Endothelial cell of umbilical vein (primary cell): ENCODE results near the gene GDA. TPM values are rescaled to one million over a fixed set of nuclear protein-coding genes. Genes with fewer than 3 reads are reported as not detected.

Experiments used
- BruUV-seq: library from RNA; stranded (reverse); fragments of 400-500 nt; replicated peaks from 2 replicates; lab custom pipeline; 2021; lab: Mats Ljungman, UMichigan
- CTCF ChIA-PET: fragments of 300-600, 350-600 bp; sonication (Branson Sonifier 250); formaldehyde crosslinking; loops from one replicate; lab custom pipeline; 2021; ENCODE audit warnings: antibody characterized with exemption, inconsistent platforms; lab: Charles Lee
- POLR2A ChIA-PET: fragments of 300-600, 350-600 bp; sonication (Branson Sonifier 250); formaldehyde crosslinking; loops from one replicate; lab custom pipeline; 2021; ENCODE audit warnings: antibody characterized with exemption, inconsistent platforms; lab: Charles Lee
- DNase-seq: peaks from one replicate; pipeline ENCODE4 v3.0.0-alpha.2; 2011; ENCODE audit warnings: low read depth, low spot score
- FAIRE-seq: peaks from 2 replicates; lab custom pipeline; 2011; peaks lifted over from hg19 to GRCh38; lab: Jason Lieb, UNC
- H2AFZ ChIP-seq: 2 replicates; pipeline ENCODE4 v1.6.0; 2012; ENCODE audit warnings: low read depth, low read length, control low read depth, inconsistent platforms
- H3K27ac ChIP-seq: 2 replicates; pipeline ENCODE4 v1.5.1; 2011; ENCODE audit warnings: low read depth, mild to moderate bottlenecking, control low read depth, low read length, moderate library complexity; ENCODE audit not compliant: insufficient read depth
- H3K27me3 ChIP-seq, 2 experiments: 2 replicates each; pipeline versions ENCODE4 v1.6.0 to v1.6.1; 2011; ENCODE audit warnings: low read length in 2 of 2, mixed read lengths in 1 of 2; ENCODE audit not compliant: control insufficient read depth in 2 of 2, insufficient read depth in 2 of 2
- H3K36me3 ChIP-seq, 2 experiments: 2 replicates in 1 of 2; 3 replicates in 1 of 2; pipeline ENCODE4 v1.5.1; 2011; ENCODE audit warnings: low read length in 2 of 2, mild to moderate bottlenecking in 1 of 2, moderate library complexity in 1 of 2; ENCODE audit not compliant: control insufficient read depth in 2 of 2, insufficient read depth in 2 of 2; ENCODE audit errors: extremely low read depth in 1 of 2
- H3K4me1 ChIP-seq: 3 replicates; pipeline ENCODE4 v1.5.1; 2011; ENCODE audit warnings: mild to moderate bottlenecking, low read length; ENCODE audit not compliant: control insufficient read depth, insufficient read depth; ENCODE audit errors: extremely low read depth
- H3K4me2 ChIP-seq: 2 replicates; pipeline ENCODE4 v1.6.1; 2011; ENCODE audit warnings: low read length, control low read depth, mixed read lengths; ENCODE audit not compliant: insufficient read depth
- H3K4me3 ChIP-seq, 3 experiments: fragments of 200-600 bp in 1 of 3; sonication (generic), shearing (Covaris generic) in 1 of 3; replicated peaks in 1 of 3; 2 replicates each; pipeline ENCODE4 v1.5.1; 2011 to 2016; ENCODE audit warnings: control low read depth in 3 of 3, low read length in 3 of 3, mild to moderate bottlenecking in 2 of 3, inconsistent platforms in 1 of 3, low read depth in 1 of 3, moderate library complexity in 1 of 3; ENCODE audit not compliant: insufficient read depth in 1 of 3
- H3K79me2 ChIP-seq: 2 replicates; pipeline ENCODE4 v1.6.0; 2012; ENCODE audit warnings: low read length, inconsistent platforms; ENCODE audit not compliant: control insufficient read depth, insufficient read depth
- H3K9ac ChIP-seq: replicated peaks from 2 replicates; pipeline ENCODE3; 2011; ENCODE audit warnings: low read length, control low read depth; ENCODE audit not compliant: insufficient read depth; ENCODE audit errors: extremely low read depth
- H3K9me1 ChIP-seq: replicated peaks from 3 replicates; pipeline ENCODE4 v1.6.0; 2011; ENCODE audit warnings: mild to moderate bottlenecking, low read length; ENCODE audit not compliant: control insufficient read depth, insufficient read depth; ENCODE audit errors: extremely low read depth
- H3K9me3 ChIP-seq: replicated peaks from 2 replicates; pipeline ENCODE4 v1.5.1; 2012; ENCODE audit warnings: low read length, inconsistent platforms; ENCODE audit not compliant: control insufficient read depth, insufficient read depth
- H4K20me1 ChIP-seq: replicated peaks from 2 replicates; pipeline ENCODE3; 2011; ENCODE audit warnings: mild to moderate bottlenecking, low read length; ENCODE audit not compliant: control insufficient read depth, insufficient read depth; ENCODE audit errors: extremely low read depth
- EZH2 ChIP-seq: IDR thresholded peaks from 2 replicates; pipeline ENCODE4 v1.6.1; 2012; ENCODE audit warnings: borderline replicate concordance, low read depth, mild to moderate bottlenecking, moderate library complexity, low read length, inconsistent platforms; ENCODE audit not compliant: severe bottlenecking
- FOS ChIP-seq: IDR thresholded peaks from 2 replicates; pipeline ENCODE4 v1.6.1; 2011; ENCODE audit warnings: mild to moderate bottlenecking, low read length, moderate library complexity, borderline replicate concordance; ENCODE audit not compliant: insufficient read depth
- GATA2 ChIP-seq: IDR thresholded peaks from 2 replicates; pipeline ENCODE4 v1.7.0; 2011; ENCODE audit warnings: low read depth, mild to moderate bottlenecking, moderate library complexity, mixed read lengths, low read length; ENCODE audit not compliant: insufficient read length, insufficient read depth
- MYC ChIP-seq: IDR thresholded peaks from one replicate; pipeline ENCODE4 v1.6.1; 2011; ENCODE audit warnings: mild to moderate bottlenecking, low read depth, low read length
- POLR2A ChIP-seq: IDR thresholded peaks from 2 replicates; pipeline ENCODE4 v1.6.1; 2012; ENCODE audit warnings: low read depth, mild to moderate bottlenecking, control low read depth, low read length
- POLR2AphosphoS5 ChIP-seq: IDR thresholded peaks from 2 replicates; pipeline ENCODE4 v1.6.1; 2012; ENCODE audit warnings: low read depth, mild to moderate bottlenecking, control low read depth, low read length, moderate library complexity; ENCODE audit not compliant: insufficient read depth
- dilution Hi-C: fragments of 300-500 bp; cut with MboI; formaldehyde crosslinking; loops from one replicate; pipeline ENCODE4 v1.15.0; 2019; ENCODE audit warnings: low sequenced_read_pairs; ENCODE audit not compliant: extremely low pct_ligation_motif_present
- intact Hi-C: fragments of 100-400 bp; cut with micrococcal nuclease; formaldehyde crosslinking; loops from one replicate; pipeline ENCODE4 v1.10.0; 2022
- polyA plus RNA-seq, 4 experiments: library from polyadenylated mRNA; depleted of rRNA in 3 of 4; stranded (reverse) in 3 of 4; unstranded in 1 of 4; fragments of >200 nt; gene quantifications; 2 replicates each; pipeline versions ENCODE4 v1.2.1 to v1.2.3, GENCODE V29; 2011 to 2012; ENCODE audit warnings: missing spikeins in 1 of 4
- total RNA-seq: library from RNA; stranded (reverse); gene quantifications from 2 replicates; pipeline ENCODE4 v1.2.3, GENCODE V29; 2021
- TF ChIP-seq, protein P1 (sequence below), 2 donors: IDR thresholded peaks; 1 replicate in 1 of 2; 2 replicates in 1 of 2; pipeline ENCODE4 v1.5.1; 2011; ENCODE audit warnings: low read length in 2 of 2, mild to moderate bottlenecking in 2 of 2, moderate library complexity in 2 of 2, control low read depth in 1 of 2, inconsistent platforms in 1 of 2, low read depth in 1 of 2; ENCODE audit not compliant: insufficient read depth in 1 of 2; ENCODE audit errors: extremely low read depth in 1 of 2

Gene GDA
- total and polyA plus RNA-seq, 2 donors (not counting 3 experiments of a cell fraction or from before 2014, with no cell fraction given): not detected

DNA sequence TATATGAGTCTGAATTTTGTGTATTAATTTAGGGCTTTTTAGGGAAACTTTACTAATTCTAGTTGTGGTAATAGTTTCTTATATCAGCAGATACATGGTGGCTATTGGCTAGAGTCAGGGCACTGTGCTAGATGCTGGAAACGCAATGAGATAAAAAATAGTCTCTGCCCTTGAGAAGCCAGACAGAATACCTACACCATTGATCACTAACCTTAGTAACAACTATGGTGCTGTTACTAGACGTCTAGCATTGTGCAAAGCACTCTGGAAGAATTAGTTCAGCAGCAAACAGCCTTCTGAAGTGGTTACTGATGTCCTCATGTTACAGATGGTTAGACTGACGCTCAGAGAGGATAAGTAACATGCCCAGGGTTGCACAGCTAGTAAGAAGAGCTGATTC, 61.8 kb downstream of the GDA start:
- BruUV-seq: no TSS peak
- no peaks in the 10 kb centered on the region for H3K9me1 ChIP-seq
- no peak overlapping the region for H2AFZ ChIP-seq
- no peaks in the 10 kb centered on the region for H4K20me1 ChIP-seq
- H3K9me3 ChIP-seq: no peaks in the 10 kb centered on the region
- no peak for FAIRE-seq
- intact Hi-C loops (no loop called here), dilution Hi-C loops (no loop called here)
- H3K79me2 ChIP-seq: no peaks in the 10 kb centered on the region
- DNase-seq: no peak
- H3K4me1 ChIP-seq: no peaks in the 10 kb centered on the region
- no peak overlapping the region for H3K4me2 ChIP-seq
- no peaks in the 10 kb centered on the region for H3K36me3 ChIP-seq
- no peak overlapping the region for H3K4me3 ChIP-seq
- CTCF ChIA-PET: no interaction called here
- H3K27ac ChIP-seq: no peak overlapping the region
- TF ChIP-seq GATA2 (no peak), FOS (no peak), POLR2A (no peak), EZH2 (no peak), MYC (no peak), POLR2AphosphoS5 (no peak)
- TF ChIP-seq, protein P1, sequence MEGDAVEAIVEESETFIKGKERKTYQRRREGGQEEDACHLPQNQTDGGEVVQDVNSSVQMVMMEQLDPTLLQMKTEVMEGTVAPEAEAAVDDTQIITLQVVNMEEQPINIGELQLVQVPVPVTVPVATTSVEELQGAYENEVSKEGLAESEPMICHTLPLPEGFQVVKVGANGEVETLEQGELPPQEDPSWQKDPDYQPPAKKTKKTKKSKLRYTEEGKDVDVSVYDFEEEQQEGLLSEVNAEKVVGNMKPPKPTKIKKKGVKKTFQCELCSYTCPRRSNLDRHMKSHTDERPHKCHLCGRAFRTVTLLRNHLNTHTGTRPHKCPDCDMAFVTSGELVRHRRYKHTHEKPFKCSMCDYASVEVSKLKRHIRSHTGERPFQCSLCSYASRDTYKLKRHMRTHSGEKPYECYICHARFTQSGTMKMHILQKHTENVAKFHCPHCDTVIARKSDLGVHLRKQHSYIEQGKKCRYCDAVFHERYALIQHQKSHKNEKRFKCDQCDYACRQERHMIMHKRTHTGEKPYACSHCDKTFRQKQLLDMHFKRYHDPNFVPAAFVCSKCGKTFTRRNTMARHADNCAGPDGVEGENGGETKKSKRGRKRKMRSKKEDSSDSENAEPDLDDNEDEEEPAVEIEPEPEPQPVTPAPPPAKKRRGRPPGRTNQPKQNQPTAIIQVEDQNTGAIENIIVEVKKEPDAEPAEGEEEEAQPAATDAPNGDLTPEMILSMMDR (IDR thresholded peaks at IDR 0.05; ENCODE audit: extremely low read depth in 1 of 2, insufficient read depth in 1 of 2, low read depth in 1 of 2, low read length in 2 of 2): no peak
- H3K27me3 ChIP-seq: no peaks in the 10 kb centered on the region
- POLR2A ChIA-PET: no interaction called here
- no peak overlapping the region for H3K9ac ChIP-seq
